GM12891 (cell line): ENCODE data around the gene ACTN3.

Source experiments
- POLR2A ChIP-seq: IDR thresholded peaks from 2 replicates; pipeline ENCODE4 v1.6.1; 2011; ENCODE audit warnings: low read depth, low read length, control low read depth
- POLR2AphosphoS5 ChIP-seq: IDR thresholded peaks from 2 replicates; pipeline ENCODE4 v1.6.1; 2011; ENCODE audit warnings: low read depth, low read length, control low read depth

DNA sequence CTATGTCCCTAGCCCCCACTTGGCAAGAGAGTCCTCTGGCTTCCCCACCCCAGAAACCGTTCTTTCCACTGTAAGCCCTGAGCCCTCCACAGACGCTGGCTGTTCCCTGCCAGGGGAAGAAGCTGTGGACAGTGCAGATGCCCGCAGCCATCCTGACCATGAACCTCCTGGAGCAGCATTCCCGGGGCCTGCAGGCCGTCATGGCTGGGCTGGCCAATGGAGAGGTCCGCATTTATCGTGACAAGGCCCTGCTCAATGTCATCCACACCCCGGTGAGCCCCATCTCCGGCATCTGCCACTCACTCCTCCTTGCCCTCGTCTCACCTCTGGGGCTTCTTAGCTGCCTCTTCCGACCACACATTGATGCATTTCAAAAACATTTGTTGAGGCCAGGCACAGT, 23.1 kb upstream of the ACTN3 start:
- TF ChIP-seq POLR2A (no peak), POLR2AphosphoS5 (no peak)
